Thoracic aorta (tissue), 2 donors: Measurements from ENCODE around the gene TNRC6A. TPM values are rescaled to one million over a fixed set of nuclear protein-coding genes. Genes with fewer than 3 reads are reported as not detected.
A peak's percentile ranks its signal among the peaks of the same experiment; 100 is the strongest.

Experiments used
- ATAC-seq: fragments of 150-250 bp; one replicate; pipeline ENCODE4 v1.8.0; 2017; ENCODE audit warnings: low read depth; ENCODE audit not compliant: insufficient number of reproducible peaks, low FRiP score
- DNase-seq: peaks from one replicate; pipeline ENCODE4 v3.0.0-alpha.2; 2020; ENCODE audit warnings: low spot score
- H3K27ac ChIP-seq, 2 donors: fragments of 200-600 bp; sonication (generic); 1 replicate in 1 of 2; 2 replicates in 1 of 2; pipeline ENCODE4 v1.5.1; 2016; ENCODE audit warnings: mild to moderate bottlenecking in 2 of 2, moderate library complexity in 2 of 2
- H3K27me3 ChIP-seq: fragments of 200-600 bp; sonication (generic); replicated peaks from 2 replicates; pipeline ENCODE4 v1.6.0; 2016; ENCODE audit warnings: mild to moderate bottlenecking; ENCODE audit not compliant: insufficient read depth
- H3K36me3 ChIP-seq: fragments of 200-600 bp; sonication (generic); one replicate; pipeline ENCODE4 v1.5.1; 2016
- H3K4me1 ChIP-seq, 2 donors: fragments of 200-600 bp; sonication (generic); 1 replicate in 1 of 2; 2 replicates in 1 of 2; pipeline versions ENCODE4 v1.5.1 to v1.6.0; 2016; ENCODE audit warnings: low read depth in 2 of 2, mild to moderate bottlenecking in 1 of 2; ENCODE audit not compliant: control insufficient read depth in 1 of 2
- H3K4me3 ChIP-seq: fragments of 200-600 bp; sonication (generic); 2 replicates; pipeline ENCODE4 v1.5.1; 2016; ENCODE audit warnings: mild to moderate bottlenecking
- H3K9me3 ChIP-seq: fragments of 200-600 bp; sonication (generic); 2 replicates; pipeline ENCODE4 v1.5.1; 2016
- CTCF ChIP-seq: fragments of 200-600 bp; sonication (generic); IDR thresholded peaks from one replicate; pipeline ENCODE4 v1.5.1; 2019; ENCODE audit warnings: antibody characterized with exemption
- total RNA-seq, 2 donors: library from RNA; depleted of rRNA; stranded (reverse); fragments of >200 nt; gene quantifications; one replicate each; pipeline versions ENCODE4 v1.1.0 to v1.2.3, GENCODE V29; 2016

Gene TNRC6A
- total RNA-seq, 2 donors from 2014 or later, result 45.6 to 85.4 TPM

DNA sequence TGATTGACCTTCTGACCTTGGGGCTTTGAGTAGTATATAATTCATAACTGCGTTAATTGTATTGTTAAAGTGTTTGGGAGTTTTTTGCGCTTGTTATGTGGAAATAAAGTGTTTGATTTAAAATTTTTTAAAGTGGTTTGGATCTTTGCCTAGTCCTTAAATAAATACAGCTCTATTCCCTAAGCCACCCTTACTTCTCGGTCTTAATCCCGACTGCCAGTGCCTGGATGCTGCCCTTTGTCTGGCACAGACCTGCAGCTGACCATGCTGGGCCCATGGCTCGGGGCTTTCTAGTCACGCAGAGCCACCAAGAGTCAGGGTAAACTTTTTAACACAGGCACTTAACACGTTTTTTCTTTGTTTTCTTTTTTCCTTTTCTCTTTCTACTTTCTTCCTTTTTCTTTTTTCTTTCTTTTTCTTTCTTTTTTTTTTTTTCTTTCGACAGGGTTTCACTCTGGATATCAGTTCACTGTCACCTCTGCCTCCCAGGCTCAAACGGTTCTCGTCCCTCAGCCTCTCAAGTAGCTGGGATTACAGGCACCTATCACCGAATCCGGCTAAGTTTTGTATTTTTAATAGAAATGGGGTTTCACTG is 96.7 kb downstream of the TNRC6A start:
- no peak for ATAC-seq
- TF ChIP-seq CTCF, result no peak
- no peaks in the 10 kb centered on the region for H3K4me1 ChIP-seq
- H3K4me3 ChIP-seq, result no peak overlapping the region
- no peaks in the 10 kb centered on the region for H3K9me3 ChIP-seq
- H3K27me3 ChIP-seq, result no peaks in the 10 kb centered on the region
- peak overlapping the region in 1 of 2 donors; percentile 2 for H3K27ac ChIP-seq
- peaks cover 46% of the 10 kb centered on the region for H3K36me3 ChIP-seq
- no peak for DNase-seq

GRCh38 chr16:24826817-24827566 is 97.5 kb downstream of the TNRC6A start:
- ATAC-seq, result no peak

GRCh38 chr16:24829153-24829552 is 99.7 kb downstream of the TNRC6A start:
- H3K36me3 ChIP-seq, result peaks cover 26% of the 10 kb centered on the region
- H3K9me3 ChIP-seq, result no peaks in the 10 kb centered on the region
- no peaks in the 10 kb centered on the region for H3K27me3 ChIP-seq
- DNase-seq (no peak), ATAC-seq (no peak)
- no peaks in the 10 kb centered on the region for H3K4me1 ChIP-seq
- TF ChIP-seq CTCF, result no peak
- no peak overlapping the region for H3K4me3 ChIP-seq
- no peak overlapping the region for H3K27ac ChIP-seq

More at GRCh38 chr16:24826817-24827566, 97.5 kb downstream of the TNRC6A start:
- TF ChIP-seq CTCF, result no peak
- H3K4me1 ChIP-seq, result no peaks in the 10 kb centered on the region
- no peaks in the 10 kb centered on the region for H3K27me3 ChIP-seq
- H3K27ac ChIP-seq, result no peak overlapping the region
- no peak for DNase-seq
- peaks cover 40% of the 10 kb centered on the region for H3K36me3 ChIP-seq
- no peak overlapping the region for H3K4me3 ChIP-seq
- no peaks in the 10 kb centered on the region for H3K9me3 ChIP-seq

DNA sequence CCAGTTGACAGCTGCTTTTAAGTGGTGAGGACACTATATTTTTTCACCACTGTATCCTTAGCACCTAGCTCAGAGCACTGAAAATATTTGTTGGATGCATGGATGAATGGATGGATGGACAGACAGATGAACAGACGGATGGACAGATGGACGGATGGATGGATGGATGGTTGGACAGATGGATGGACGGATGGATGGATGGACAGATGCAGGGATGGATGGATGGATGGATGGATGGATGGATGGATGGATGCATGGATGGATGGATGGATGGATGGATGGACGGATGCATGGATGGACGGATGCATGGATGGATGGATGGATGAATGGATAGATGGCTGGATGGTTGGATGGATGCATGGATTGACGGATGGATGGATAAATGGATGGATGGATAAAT is 103.9 kb downstream of the TNRC6A start:
- Histone ChIP-seq H3K9me3 (no peaks in the 10 kb centered on the region), H3K27me3 (no peaks in the 10 kb centered on the region), H3K36me3 (peaks cover 7% of the 10 kb centered on the region), H3K4me3 (no peak overlapping the region), H3K4me1 (peaks cover 0 to 5% of the 10 kb centered on the region in 2 donors), H3K27ac (no peak overlapping the region)
- no peak for DNase-seq
- no peak for ATAC-seq
- no peak for TF ChIP-seq CTCF

DNA sequence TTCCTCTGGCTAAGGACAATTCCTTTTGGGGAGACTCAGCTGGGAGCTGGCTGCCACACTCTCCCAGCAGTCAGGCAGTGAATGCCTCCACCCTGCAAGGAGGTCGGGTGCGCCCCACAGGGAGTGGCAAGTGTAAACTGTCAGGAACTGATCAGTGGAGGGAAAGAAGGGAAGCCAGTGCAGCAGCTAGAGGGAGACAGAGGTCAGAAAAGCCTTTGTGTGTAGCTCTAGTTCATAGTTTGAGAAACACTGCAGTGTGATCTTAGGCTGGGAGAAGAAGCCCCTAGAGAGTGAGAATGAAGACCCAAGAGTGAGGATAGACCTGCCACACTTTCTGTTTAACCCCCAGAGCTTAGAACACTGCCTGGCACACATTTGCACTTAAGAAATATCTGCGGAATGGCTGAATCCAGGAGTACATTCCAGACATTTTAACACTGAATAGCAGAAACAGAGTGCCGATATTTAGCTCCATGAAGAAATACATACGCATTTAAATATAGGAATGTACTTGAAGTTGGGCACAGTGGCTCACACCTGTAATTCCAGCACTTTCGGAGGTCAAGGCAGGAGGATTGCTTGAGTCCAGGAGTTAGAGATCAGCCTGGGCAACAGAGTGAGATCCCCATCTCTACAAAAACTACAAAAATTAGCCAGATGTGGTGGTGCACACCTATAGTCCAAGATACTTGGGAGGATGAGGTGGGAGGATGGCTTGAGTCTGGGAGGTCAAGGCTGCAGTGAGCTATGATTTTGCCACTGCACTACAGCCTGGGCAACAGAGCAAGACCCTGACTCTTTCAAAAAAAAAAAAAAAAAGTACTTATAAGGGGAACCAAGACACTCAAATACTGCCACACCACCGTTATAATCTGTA is 105.2 kb downstream of the TNRC6A start:
- H3K4me3 ChIP-seq, result no peak overlapping the region
- H3K36me3 ChIP-seq, result peaks cover 3% of the 10 kb centered on the region
- no peaks in the 10 kb centered on the region for H3K9me3 ChIP-seq
- ATAC-seq (no peak), DNase-seq (no peak)
- no peaks in the 10 kb centered on the region for H3K27me3 ChIP-seq
- TF ChIP-seq CTCF, result no peak
- H3K4me1 ChIP-seq, result peaks cover 0 to 18% of the 10 kb centered on the region in 2 donors
- H3K27ac ChIP-seq, result no peak overlapping the region
